ENCODE data around the gene HAGHL.

HAGHL gene

GRCh38 chr16:727291-727977 is 528 bp downstream of the HAGHL start (continued):
- TF ChIP-seq ZNF324 (tag by site-specific recombination; IDR thresholded peaks at IDR 0.05): no peak
- TF ChIP-seq ZNF558 (tag by site-specific recombination; IDR thresholded peaks at IDR 0.05): no peak
- TF ChIP-seq GFI1B (tag by site-specific recombination; IDR thresholded peaks at IDR 0.05): no peak
- TF ChIP-seq ZNF423 (tag by site-specific recombination; IDR thresholded peaks at IDR 0.05): no peak
- TF ChIP-seq ZSCAN16 (tag by site-specific recombination; IDR thresholded peaks at IDR 0.05): 0 out of 2 replicates have a peak, but pooled peaks have one; percentile 33
- no peak for TF ChIP-seq ZNF473 (tag by site-specific recombination; IDR thresholded peaks at IDR 0.05)
- TF ChIP-seq ZSCAN30 (tag by site-specific recombination; IDR thresholded peaks at IDR 0.05): no peak
- TF ChIP-seq ZNF791 (tag by site-specific recombination; IDR thresholded peaks at IDR 0.05): no peak
- no peak for TF ChIP-seq ZNF549 (tag by site-specific recombination; IDR thresholded peaks at IDR 0.05)
- no peak for TF ChIP-seq ZNF248 (tag by site-specific recombination; IDR thresholded peaks at IDR 0.05)
- no peak for TF ChIP-seq ZBTB49 (tag by site-specific recombination; IDR thresholded peaks at IDR 0.05; ENCODE audit: low read depth)
- no peak for TF ChIP-seq ZNF18 (tag by site-specific recombination; IDR thresholded peaks at IDR 0.05)
- no peak for TF ChIP-seq ZNF639 (tag by site-specific recombination; IDR thresholded peaks at IDR 0.05)
- TF ChIP-seq KLF8 (tag by site-specific recombination; IDR thresholded peaks at IDR 0.05): peak; percentile 75; the same call in 1 of the 2 replicates
- peak; percentile 23; the same call in 1 of the 2 replicates for TF ChIP-seq ZNF843 (tag by site-specific recombination; IDR thresholded peaks at IDR 0.05)
- TF ChIP-seq ZNF211 (tag by site-specific recombination; IDR thresholded peaks at IDR 0.05; ENCODE audit: low read depth): no peak
- TF ChIP-seq ZNF223 (tag by site-specific recombination; IDR thresholded peaks at IDR 0.05): no peak
- TF ChIP-seq ZNF580 (tag by site-specific recombination; IDR thresholded peaks at IDR 0.05): 0 out of 2 replicates have a peak, but pooled peaks have one; percentile 21
- no peak for TF ChIP-seq ZNF518A (tag by site-specific recombination; conservative IDR thresholded peaks at IDR 0.05; ENCODE audit: low read depth)
- TF ChIP-seq ZNF157 (tag by site-specific recombination; IDR thresholded peaks at IDR 0.05): no peak
- TF ChIP-seq ZNF488 (tag by site-specific recombination; IDR thresholded peaks at IDR 0.05): no peak
- no peak for TF ChIP-seq ZBTB17 (tag by site-specific recombination; IDR thresholded peaks at IDR 0.05)
- no peak for TF ChIP-seq ZNF112 (tag by site-specific recombination; IDR thresholded peaks at IDR 0.05)
- TF ChIP-seq ZNF391 (tag by site-specific recombination; IDR thresholded peaks at IDR 0.05; ENCODE audit: borderline replicate concordance, low read depth): no peak; the same call in 1 of the 2 replicates
- no peak for TF ChIP-seq ZNF404 (tag by site-specific recombination; IDR thresholded peaks at IDR 0.05)
- TF ChIP-seq ZSCAN18 (tag by site-specific recombination; IDR thresholded peaks at IDR 0.05): no peak
- TF ChIP-seq ZNF521 (tag by site-specific recombination; IDR thresholded peaks at IDR 0.05): no peak

Measured in HEK293 (cell line).